DND-41 (cell line): ENCODE measurements around the gene MARVELD2.

Experiments used
- CTCF ChIP-seq: IDR thresholded peaks from 2 replicates; pipeline ENCODE4 v1.5.1; 2012; ENCODE audit warnings: borderline replicate concordance, low read length, moderate library complexity, mild to moderate bottlenecking; ENCODE audit not compliant: poor library complexity, severe bottlenecking; ENCODE audit errors: extremely low read depth
- EZH2 ChIP-seq: IDR thresholded peaks from 3 replicates; pipeline ENCODE4 v1.6.1; 2012; ENCODE audit warnings: borderline replicate concordance, low read depth, mild to moderate bottlenecking, moderate library complexity, low read length, inconsistent platforms; ENCODE audit not compliant: severe bottlenecking

- TF ChIP-seq EZH2 (no peak), CTCF (no peak)
These were observed 47.3 kb downstream of the MARVELD2 start for GRCh38 chr5:69462170-69462569.
